ENCODE data around the gene MFSD12.
"Not testable (repeated sequence)": the region's sequence is repeated elsewhere in the genome, so short reads cannot be mapped to it uniquely, and the experiment has no call there.

MFSD12 gene

DNA sequence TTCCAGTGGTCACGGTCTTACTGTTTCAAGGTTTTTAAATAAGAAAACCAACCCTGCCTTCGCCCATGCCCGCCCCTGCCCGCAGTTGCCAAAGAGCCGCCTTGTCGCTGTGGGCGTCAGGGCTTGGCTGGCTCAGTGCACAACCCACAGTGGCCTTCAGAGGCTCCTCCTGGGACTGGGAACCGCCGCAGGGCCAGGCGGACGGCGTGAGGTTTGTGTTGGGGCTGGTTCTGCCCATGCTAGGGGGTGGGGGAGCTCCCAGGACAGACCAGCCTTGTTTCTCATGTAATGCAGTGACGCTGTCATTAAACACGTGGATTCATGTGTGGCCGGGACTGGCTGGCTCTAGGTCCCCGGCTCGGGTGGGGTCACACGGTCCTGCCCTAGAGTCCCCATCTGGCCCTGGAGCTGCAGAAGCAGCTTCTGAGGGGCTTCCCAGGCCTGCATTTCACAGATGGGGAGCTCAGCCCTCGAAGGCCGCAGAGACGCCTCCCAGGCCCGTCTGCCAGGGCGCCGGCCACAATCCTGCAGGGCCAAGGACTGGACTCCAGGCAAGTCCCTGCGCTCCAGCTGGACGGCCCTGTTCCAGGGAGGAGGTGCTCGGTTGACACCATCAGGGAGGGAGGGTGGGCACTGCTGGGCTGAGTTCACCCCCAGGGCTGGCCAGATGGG lies 20.8 kb downstream of the MFSD12 start:
- DNase-seq (ENCODE audit: low read depth in 2 of 2), result no peak

- no peak for DNase-seq (ENCODE audit: low read depth in 2 of 2)
These were observed 21.4 kb downstream of the MFSD12 start for GRCh38 chr19:3535981-3536380.

- DNase-seq (ENCODE audit: low read depth in 2 of 2), result no peak
These were observed 21.8 kb downstream of the MFSD12 start for GRCh38 chr19:3535563-3535965.

- DNase-seq (ENCODE audit: low read depth in 2 of 2), result no peak
These were observed 22.2 kb downstream of the MFSD12 start for GRCh38 chr19:3535235-3535535.

DNA sequence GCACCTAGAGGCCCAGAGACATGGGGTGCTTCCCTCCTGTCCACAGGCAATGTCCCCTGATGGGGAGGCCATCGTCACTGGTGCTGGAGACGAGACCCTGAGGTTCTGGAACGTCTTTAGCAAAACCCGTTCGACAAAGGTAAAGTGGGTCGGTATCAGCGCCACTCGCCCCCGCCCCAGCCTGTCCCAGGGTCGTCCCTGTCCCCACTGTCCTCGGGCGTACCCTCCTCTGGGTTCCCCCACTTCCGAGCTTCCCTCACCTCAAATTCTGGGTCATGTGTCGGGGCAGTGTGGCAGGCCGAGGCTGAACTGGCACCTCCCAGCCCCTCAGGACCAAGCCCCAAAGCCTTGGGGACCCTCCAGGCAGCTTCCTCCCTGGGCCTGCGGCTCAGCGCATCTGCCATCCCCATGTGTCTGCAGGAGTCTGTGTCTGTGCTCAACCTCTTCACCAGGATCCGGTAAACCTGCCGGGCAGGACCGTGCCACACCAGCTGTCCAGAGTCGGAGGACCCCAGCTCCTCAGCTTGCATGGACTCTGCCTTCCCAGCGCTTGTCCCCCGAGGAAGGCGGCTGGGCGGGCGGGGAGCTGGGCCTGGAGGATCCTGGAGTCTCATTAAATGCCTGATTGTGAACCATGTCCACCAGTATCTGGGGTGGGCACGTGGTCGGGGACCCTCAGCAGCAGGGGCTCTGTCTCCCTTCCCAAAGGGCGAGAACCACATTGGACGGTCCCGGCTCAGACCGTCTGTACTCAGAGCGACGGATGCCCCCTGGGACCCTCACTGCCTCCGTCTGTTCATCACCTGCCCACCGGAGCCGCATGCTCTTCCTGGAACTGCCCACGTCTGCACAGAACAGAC lies 22.8 kb downstream of the MFSD12 start:
- no peak for DNase-seq (ENCODE audit: low read depth in 2 of 2)

DNA sequence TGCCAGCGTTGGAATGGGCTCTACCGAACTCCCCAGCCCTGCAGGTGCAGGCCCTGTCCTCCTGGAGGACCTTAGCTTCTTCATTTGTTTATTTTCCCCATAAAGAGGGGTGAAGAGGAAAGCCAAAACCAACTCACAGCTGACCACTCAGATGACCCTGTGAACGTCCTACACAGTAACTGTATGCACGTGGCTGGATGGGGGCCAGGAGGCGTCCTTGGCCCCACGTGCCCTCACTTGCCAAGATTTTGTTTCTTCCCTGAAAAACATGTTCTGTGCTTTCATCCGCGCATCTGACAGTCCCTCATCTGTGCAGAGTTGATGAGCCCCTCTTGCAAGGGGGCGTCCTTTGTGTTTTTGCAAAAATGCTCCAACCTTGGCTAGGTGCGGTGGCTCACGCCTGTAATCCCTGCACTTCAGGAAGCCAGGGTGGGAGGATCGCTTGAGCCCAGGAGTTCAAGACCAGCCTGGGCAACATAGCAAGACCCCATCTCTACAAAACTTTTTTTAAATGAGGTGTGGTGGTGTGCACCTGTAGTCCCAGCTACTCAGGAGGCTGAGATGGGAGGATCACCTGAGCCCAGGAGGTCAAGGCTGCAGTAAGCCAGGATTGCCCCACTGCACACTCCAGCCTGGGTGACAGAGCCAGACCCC lies 23.7 kb downstream of the MFSD12 start:
- no peak for DNase-seq (ENCODE audit: low read depth in 2 of 2)

GRCh38 chr19:3533033-3533432 lies 24.4 kb downstream of the MFSD12 start:
- DNase-seq (ENCODE audit: low read depth in 2 of 2), result no peak

- DNase-seq (ENCODE audit: low read depth in 2 of 2), result no peak
These were observed 25.1 kb downstream of the MFSD12 start for GRCh38 chr19:3532154-3532786.

DNA sequence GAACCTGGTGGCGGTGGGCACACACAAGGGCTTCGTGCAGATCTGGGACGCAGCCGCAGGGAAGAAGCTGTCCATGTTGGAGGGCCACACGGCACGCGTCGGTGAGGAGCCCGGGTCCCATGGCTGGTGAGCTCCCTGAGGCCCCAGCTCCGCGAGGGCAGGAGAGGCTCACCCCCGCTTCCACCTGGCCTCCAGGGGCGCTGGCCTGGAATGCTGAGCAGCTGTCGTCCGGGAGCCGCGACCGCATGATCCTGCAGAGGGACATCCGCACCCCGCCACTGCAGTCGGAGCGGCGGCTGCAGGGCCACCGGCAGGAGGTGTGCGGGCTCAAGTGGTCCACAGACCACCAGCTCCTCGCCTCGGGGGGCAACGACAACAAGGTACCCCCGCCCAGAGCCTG lies 25.7 kb downstream of the MFSD12 start:
- DNase-seq (ENCODE audit: low read depth in 2 of 2), result no peak

- DNase-seq (ENCODE audit: low read depth in 2 of 2), result no peak
These were observed 27.0 kb downstream of the MFSD12 start for GRCh38 chr19:3530389-3530788.

- not testable (repeated sequence) for DNase-seq (ENCODE audit: low read depth in 2 of 2)
These were observed 28.1 kb downstream of the MFSD12 start for GRCh38 chr19:3529299-3529698.

- no peak for DNase-seq (ENCODE audit: low read depth in 2 of 2)
These were observed 28.7 kb downstream of the MFSD12 start for GRCh38 chr19:3528539-3529211.

DNA sequence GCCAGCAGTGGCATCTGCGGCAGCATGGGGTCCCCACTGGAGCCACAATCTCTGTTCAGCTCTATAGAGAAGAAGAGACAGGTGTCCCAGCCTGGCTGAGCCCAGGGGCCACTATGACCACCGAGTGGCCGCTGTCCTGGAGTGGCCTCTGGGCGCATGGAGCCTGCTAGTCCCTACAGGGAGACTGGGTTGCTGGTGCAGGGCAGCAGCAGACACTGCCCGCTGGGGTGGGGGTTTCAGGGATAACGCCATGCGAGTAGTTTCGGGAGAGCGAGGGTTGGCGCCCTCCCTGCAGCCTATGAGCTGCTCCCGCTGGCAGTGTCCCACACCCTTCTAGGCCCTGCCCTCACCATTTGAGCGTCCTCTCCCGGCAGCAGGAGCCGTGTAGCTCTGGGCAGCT lies 29.3 kb downstream of the MFSD12 start:
- DNase-seq (ENCODE audit: low read depth in 2 of 2), result no peak

DNA sequence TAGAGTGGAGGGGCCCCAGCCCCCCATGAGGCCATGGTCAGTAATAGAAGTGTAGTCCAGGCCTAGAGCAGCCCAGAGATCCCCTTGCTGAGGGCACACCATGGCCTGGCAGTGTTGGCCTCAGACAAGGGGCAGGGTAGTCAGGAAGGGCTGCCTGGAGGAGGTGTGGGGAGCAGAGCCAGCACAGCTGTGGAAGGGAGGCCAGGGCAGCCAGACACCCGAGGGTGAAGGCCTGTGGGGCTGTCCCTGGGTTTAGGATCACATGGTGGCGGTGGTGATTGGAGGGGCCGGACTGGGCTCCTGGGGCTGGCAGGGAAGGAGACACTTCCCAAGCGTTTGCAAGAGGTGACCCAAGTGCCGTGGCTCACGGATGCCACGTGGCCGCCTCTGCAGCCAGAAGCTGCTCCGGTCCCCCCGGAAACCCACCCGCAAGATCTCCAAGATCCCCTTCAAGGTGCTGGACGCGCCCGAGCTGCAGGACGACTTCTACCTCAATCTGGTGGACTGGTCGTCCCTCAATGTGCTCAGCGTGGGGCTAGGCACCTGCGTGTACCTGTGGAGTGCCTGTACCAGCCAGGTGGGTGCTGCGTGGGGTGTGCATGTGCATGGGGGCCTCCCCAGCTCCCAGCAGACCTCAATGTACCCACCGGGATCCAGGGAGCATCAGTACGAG lies 30.0 kb downstream of the MFSD12 start:
- no peak for DNase-seq (ENCODE audit: low read depth in 2 of 2)

- no peak for DNase-seq (ENCODE audit: low read depth in 2 of 2)
These were observed 30.7 kb downstream of the MFSD12 start for GRCh38 chr19:3526507-3527237.

DNA sequence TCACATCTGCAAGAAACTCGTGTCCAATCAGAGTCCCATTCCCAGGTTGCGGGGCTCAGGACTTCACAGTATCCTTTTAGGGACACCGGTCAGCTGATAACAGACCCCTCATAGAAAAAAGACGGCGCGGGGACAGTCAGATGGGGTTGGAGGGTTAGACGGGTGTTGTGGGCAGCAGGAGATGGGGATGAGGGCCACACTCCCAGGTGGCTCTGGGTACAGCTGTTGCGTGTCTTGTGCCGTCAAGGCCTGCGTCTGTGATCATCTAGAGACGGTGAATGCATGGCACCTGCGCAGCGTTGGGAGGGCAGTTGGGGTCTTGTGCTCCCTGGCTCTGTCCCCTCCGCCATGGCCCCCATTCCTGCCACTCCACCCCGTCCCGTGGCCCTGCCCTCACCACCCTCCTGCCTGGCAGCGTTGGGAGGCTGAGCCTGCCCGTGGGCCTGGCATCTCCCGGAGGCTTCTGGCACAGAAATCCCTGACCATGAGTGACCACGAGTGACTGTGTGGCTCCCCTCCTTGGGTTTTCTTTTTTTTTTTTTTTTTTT lies 32.4 kb downstream of the MFSD12 start:
- DNase-seq (ENCODE audit: low read depth in 2 of 2), result no peak

DNA sequence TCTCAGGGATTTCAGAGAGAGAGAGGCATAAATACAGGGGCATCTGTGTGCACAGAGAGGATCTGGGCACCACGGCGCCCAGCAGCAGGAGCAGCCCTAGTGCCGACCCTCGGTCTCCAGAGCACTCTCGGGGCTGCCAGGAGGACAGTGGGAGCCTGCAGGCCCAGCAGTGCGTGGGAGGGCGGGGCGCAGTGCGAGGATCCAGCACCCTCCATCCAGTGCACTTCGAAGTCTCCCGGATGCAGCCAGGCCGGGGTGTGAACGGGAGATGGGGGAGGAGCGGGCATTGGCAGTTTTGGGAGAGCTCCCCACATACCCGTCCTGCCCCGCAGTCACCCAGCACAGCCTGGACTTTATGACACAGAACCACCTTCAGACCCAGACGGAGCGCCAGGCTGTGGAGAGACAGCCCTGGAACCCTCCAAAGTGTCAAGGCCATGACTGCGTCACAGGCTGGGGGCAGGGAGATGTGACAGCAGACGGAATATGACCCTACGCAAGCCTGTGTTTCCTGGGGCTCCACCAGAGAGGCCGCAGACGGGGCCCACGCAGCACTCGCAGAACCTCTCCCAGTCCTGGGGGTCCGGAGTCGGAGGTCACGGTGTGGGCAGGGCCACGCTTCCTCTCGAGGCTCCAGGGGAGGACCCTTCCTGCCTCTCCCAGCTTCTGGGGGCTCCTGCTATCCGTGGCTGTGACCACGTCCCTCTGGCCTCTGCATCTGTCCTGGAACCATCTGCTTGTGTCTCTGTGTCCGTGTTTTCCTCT lies 33.1 kb downstream of the MFSD12 start:
- no peak for DNase-seq (ENCODE audit: low read depth in 2 of 2)

DNA sequence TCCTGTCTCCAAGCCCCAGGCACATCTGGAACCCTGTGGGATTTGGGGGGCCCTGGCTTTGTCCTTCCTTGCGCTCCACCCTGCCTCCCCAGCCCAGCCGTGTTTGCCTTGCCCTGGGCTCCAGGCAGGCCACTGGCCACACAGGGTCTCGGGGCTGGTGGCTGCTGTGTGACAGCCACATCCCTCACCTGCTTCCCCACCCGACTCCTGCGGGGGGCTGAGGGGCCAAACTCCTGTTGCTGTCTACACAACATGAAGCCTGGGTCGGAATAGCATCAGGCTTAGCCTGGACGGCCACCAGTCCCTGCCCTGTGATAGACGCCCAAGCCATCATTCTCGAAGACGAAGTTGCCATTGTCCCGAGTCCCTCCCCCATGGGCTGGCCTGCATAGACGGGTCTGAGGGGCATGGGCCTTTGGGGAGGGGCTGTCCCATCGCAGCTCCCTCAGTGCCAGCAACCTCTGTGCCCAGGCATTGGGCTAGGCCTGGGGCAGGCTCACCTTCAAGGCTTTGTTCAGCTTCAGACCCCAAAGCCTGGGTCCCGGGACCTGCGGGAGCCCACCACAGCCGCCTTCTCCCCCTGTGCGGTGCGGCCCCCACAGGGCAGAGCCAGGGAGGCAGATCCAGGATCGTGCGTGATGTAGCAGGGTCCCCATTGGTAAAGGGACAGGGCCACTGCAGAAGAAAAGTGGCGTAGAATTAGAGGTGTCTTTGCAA lies 33.9 kb downstream of the MFSD12 start:
- DNase-seq (ENCODE audit: low read depth in 2 of 2), result no peak
